H1 (cell line): ENCODE data around the gene RILPL1. TPM values are rescaled to one million over a fixed set of nuclear protein-coding genes. Genes with fewer than 3 reads are reported as not detected.
"Not testable (repeated sequence)": the region's sequence is repeated elsewhere in the genome, so short reads cannot be mapped to it uniquely, and the experiment has no call there.

Experiments used
- CTCF ChIA-PET: fragments of 300-600 bp; sonication (Branson Sonifier 250); formaldehyde crosslinking; loops from one replicate; lab custom pipeline; 2021; ENCODE audit not compliant: partially characterized antibody; lab: Charles Lee
- POLR2A ChIA-PET: fragments of 300-600 bp; sonication (Branson Sonifier 250); formaldehyde crosslinking; loops from one replicate; lab custom pipeline; 2021; ENCODE audit warnings: inconsistent platforms; ENCODE audit not compliant: partially characterized antibody; lab: Charles Lee
- DNase-seq, 2 experiments: peaks; one replicate each; pipeline versions ENCODE4 v3.0.0 to v3.0.0-alpha.2; 2010 to 2022; ENCODE audit warnings: low spot score in 2 of 2, low read depth in 1 of 2, mixed read lengths in 1 of 2
- FAIRE-seq: peaks from 2 replicates; lab custom pipeline; 2011; peaks lifted over from hg19 to GRCh38; lab: Jason Lieb, UNC
- H2AFZ ChIP-seq: 2 replicates; pipeline ENCODE4 v1.8.1; 2012; ENCODE audit warnings: low read length, inconsistent platforms
- H2AK5ac ChIP-seq: 2 replicates; pipeline ENCODE4 v1.6.1; 2013; ENCODE audit warnings: low read depth, low read length
- H2BK120ac ChIP-seq: replicated peaks from 2 replicates; pipeline ENCODE3; 2013; ENCODE audit warnings: low read depth, low read length, inconsistent platforms
- H2BK12ac ChIP-seq: 2 replicates; pipeline ENCODE4 v1.6.1; 2013; ENCODE audit warnings: low read depth, low read length
- H2BK15ac ChIP-seq: 2 replicates; pipeline ENCODE4 v1.6.1; 2013; ENCODE audit warnings: low read length
- H2BK20ac ChIP-seq: 2 replicates; pipeline ENCODE4 v1.6.1; 2013; ENCODE audit warnings: low read length
- H2BK5ac ChIP-seq: 2 replicates; pipeline ENCODE4 v1.6.1; 2013; ENCODE audit warnings: low read depth, low read length
- H3K14ac ChIP-seq: 2 replicates; pipeline ENCODE4 v1.6.1; 2013; ENCODE audit warnings: inconsistent platforms; ENCODE audit not compliant: insufficient read length
- H3K18ac ChIP-seq: 2 replicates; pipeline ENCODE4 v1.6.1; 2013; ENCODE audit warnings: low read length; ENCODE audit errors: extremely low read depth
- H3K23ac ChIP-seq: 2 replicates; pipeline ENCODE4 v1.6.1; 2013; ENCODE audit warnings: inconsistent platforms; ENCODE audit not compliant: insufficient read length
- H3K23me2 ChIP-seq: 2 replicates; pipeline ENCODE4 v1.6.1; 2013; ENCODE audit warnings: low read depth, low read length
- H3K27ac ChIP-seq: 2 replicates; pipeline ENCODE4 v1.6.1; 2011; ENCODE audit warnings: low read depth, low read length, inconsistent platforms
- H3K27me3 ChIP-seq, 4 experiments: replicated peaks in 1 of 4; 1 replicate in 1 of 4; 2 replicates in 3 of 4; pipeline versions ENCODE4 v1.6.1 to v1.8.1; 2011 to 2013; ENCODE audit warnings: low read length in 3 of 4, mild to moderate bottlenecking in 3 of 4, inconsistent platforms in 2 of 4, mixed read lengths in 2 of 4, moderate library complexity in 1 of 4; ENCODE audit not compliant: control insufficient read depth in 3 of 4, insufficient read depth in 3 of 4; ENCODE audit errors: extremely low read depth in 1 of 4
- H3K36me3 ChIP-seq, 4 experiments: 2 replicates each; pipeline versions ENCODE4 v1.6.1 to v1.8.1; 2011 to 2013; ENCODE audit warnings: mild to moderate bottlenecking in 4 of 4, low read length in 3 of 4, moderate library complexity in 2 of 4, control low read depth in 1 of 4, inconsistent platforms in 1 of 4; ENCODE audit not compliant: insufficient read depth in 4 of 4, control insufficient read depth in 2 of 4
- H3K4ac ChIP-seq: replicated peaks from 2 replicates; pipeline ENCODE3; 2013; ENCODE audit warnings: low read length, low read depth, mixed read lengths, inconsistent platforms; ENCODE audit not compliant: insufficient read length
- H3K4me1 ChIP-seq, 4 experiments: replicated peaks in 1 of 4; 1 replicate in 1 of 4; 2 replicates in 3 of 4; pipeline versions ENCODE4 v1.6.1 to v1.8.1; 2011 to 2013; ENCODE audit warnings: low read length in 3 of 4, inconsistent platforms in 2 of 4, mixed read lengths in 1 of 4; ENCODE audit not compliant: insufficient read depth in 4 of 4, control insufficient read depth in 3 of 4
- H3K4me2 ChIP-seq, 2 experiments: 2 replicates each; pipeline versions ENCODE4 v1.6.1 to v1.8.1; 2011 to 2013; ENCODE audit warnings: low read depth in 2 of 2, low read length in 2 of 2, control low read depth in 1 of 2, inconsistent platforms in 1 of 2, mild to moderate bottlenecking in 1 of 2; ENCODE audit not compliant: insufficient read depth in 1 of 2
- H3K4me3 ChIP-seq, 4 experiments: fragments of 200-600, 300-600 bp in 1 of 4; sonication (generic), shearing (Covaris generic), sonication (Bioruptor Twin) in 1 of 4; 2 replicates each; pipeline versions ENCODE4 v1.5.1 to v1.8.1; 2011 to 2016; ENCODE audit warnings: low read length in 4 of 4, low read depth in 3 of 4, control low read depth in 2 of 4, inconsistent platforms in 2 of 4, mild to moderate bottlenecking in 2 of 4, mixed read lengths in 1 of 4, moderate library complexity in 1 of 4; ENCODE audit not compliant: insufficient read depth in 2 of 4; ENCODE audit errors: extremely low read depth in 1 of 4
- H3K56ac ChIP-seq: replicated peaks from 2 replicates; pipeline ENCODE3; 2013; ENCODE audit warnings: low read depth, mild to moderate bottlenecking, mixed read lengths, low read length, inconsistent platforms; ENCODE audit not compliant: insufficient read length
- H3K79me1 ChIP-seq: 2 replicates; pipeline ENCODE4 v1.6.1; 2013; ENCODE audit warnings: low read depth, low read length, control low read depth
- H3K79me2 ChIP-seq, 2 experiments: 2 replicates each; pipeline versions ENCODE4 v1.6.1 to v1.8.1; 2012 to 2013; ENCODE audit warnings: low read length in 2 of 2, mild to moderate bottlenecking in 2 of 2, inconsistent platforms in 1 of 2; ENCODE audit not compliant: insufficient read depth in 2 of 2, control insufficient read depth in 1 of 2
- H3K9ac ChIP-seq, 4 experiments: replicated peaks in 1 of 4; 1 replicate in 1 of 4; 2 replicates in 3 of 4; pipeline versions ENCODE4 v1.6.1 to v1.8.1; 2011 to 2013; ENCODE audit warnings: low read depth in 3 of 4, low read length in 3 of 4, control low read depth in 2 of 4, mild to moderate bottlenecking in 2 of 4, moderate library complexity in 2 of 4, inconsistent platforms in 1 of 4; ENCODE audit errors: extremely low read depth in 1 of 4
- H3K9me3 ChIP-seq, 2 experiments: 2 replicates each; pipeline versions ENCODE4 v1.6.1 to v1.8.1; 2012 to 2013; ENCODE audit warnings: mild to moderate bottlenecking in 2 of 2, moderate library complexity in 2 of 2, control low read depth in 1 of 2, inconsistent platforms in 1 of 2, low read depth in 1 of 2, low read length in 1 of 2, mixed read lengths in 1 of 2; ENCODE audit not compliant: insufficient read depth in 2 of 2
- H4K20me1 ChIP-seq, 2 experiments: replicated peaks in 1 of 2; 2 replicates each; pipeline versions ENCODE3 to v1.8.1; 2011 to 2013; ENCODE audit warnings: inconsistent platforms in 2 of 2, low read length in 2 of 2, mild to moderate bottlenecking in 1 of 2; ENCODE audit not compliant: insufficient read depth in 2 of 2, control insufficient read depth in 1 of 2
- H4K5ac ChIP-seq: 2 replicates; pipeline ENCODE4 v1.6.1; 2013; ENCODE audit warnings: low read length, low read depth, mixed read lengths, inconsistent platforms; ENCODE audit not compliant: insufficient read length
- H4K8ac ChIP-seq: 2 replicates; pipeline ENCODE4 v1.8.0; 2013; ENCODE audit warnings: mild to moderate bottlenecking, moderate library complexity, low read length, inconsistent platforms; ENCODE audit not compliant: insufficient read depth; ENCODE audit errors: extremely low read depth
- H4K91ac ChIP-seq: replicated peaks from 2 replicates; pipeline ENCODE3; 2013; ENCODE audit warnings: low read length, mixed read lengths, inconsistent platforms; ENCODE audit not compliant: insufficient read length
- WGBS, 2 experiments: shearing (Covaris generic) in 1 of 2; methylation state at CpG; one replicate each; pipeline versions ENCODE4 v1.1.6 to v1.1.7; 2013 to 2015; ENCODE audit warnings: low lambda C conversion rate in 2 of 2, mixed read lengths in 2 of 2, inconsistent platforms in 1 of 2, low coverage in 1 of 2, missing lambda C conversion rate in 1 of 2; ENCODE audit not compliant: insufficient replicate concordance in 2 of 2, insufficient coverage in 1 of 2, insufficient read length in 1 of 2; ENCODE audit errors: extremely low coverage in 1 of 2, missing lambda C conversion rate in 1 of 2; 5-methylcytosine and 5-hydroxymethylcytosine counted together
- polyA plus RNA-seq, 7 experiments: library from polyadenylated mRNA; depleted of rRNA in 3 of 7; stranded (reverse) in 5 of 7; unstranded in 2 of 7; fragments of >200 nt in 5 of 7; fragments of 200-250 nt in 2 of 7; gene quantifications; 1 replicate in 5 of 7; 2 replicates in 1 of 7; 4 replicates in 1 of 7; pipeline versions ENCODE4 v1.2.1 to v1.2.3, GENCODE V29; 2011 to 2013; ENCODE audit warnings: missing spikeins in 2 of 7, mixed read lengths in 2 of 7
- total RNA-seq: library from RNA; stranded (reverse); fragmentation: NEBNext Ultra II Directional; extraction: Animal tissue kit (Norgen Biotek cat#: 25700); gene quantifications from 2 replicates; pipeline ENCODE4 v1.2.1, GENCODE V29; 2021

RILPL1 gene
- total and polyA plus RNA-seq, 2 of the 8 experiments (the other 6 are each of a cell fraction or from before 2014, with no cell fraction given), result 6.7 to 9.4 TPM

DNA sequence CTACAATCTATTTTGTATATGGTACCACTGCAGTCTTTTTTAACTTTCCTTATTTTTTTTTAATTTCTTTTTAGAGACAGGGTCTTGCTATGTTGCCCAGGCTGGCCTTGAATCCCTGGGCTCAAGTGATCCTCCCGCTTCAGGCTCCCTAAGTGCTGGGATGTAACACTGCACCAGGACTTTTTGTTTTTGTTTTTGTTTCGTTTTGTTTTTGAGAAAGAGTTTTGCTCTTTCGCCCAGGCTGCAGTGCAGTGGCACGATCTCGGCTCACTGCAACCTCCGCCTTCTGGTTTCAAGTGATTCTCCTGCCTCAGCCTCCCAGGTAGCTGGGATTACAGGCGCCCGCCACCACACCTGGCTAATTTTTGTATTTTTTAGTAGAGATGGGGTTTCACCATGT is 104.4 kb downstream of the RILPL1 start:
- H3K36me3 ChIP-seq, H3K79me1 ChIP-seq, H2AFZ ChIP-seq, H3K27ac ChIP-seq, H4K20me1 ChIP-seq, H3K23me2 ChIP-seq, H4K8ac ChIP-seq, H3K56ac ChIP-seq, H3K18ac ChIP-seq, CTCF ChIA-PET, H2BK20ac ChIP-seq, H3K9me3 ChIP-seq, H4K91ac ChIP-seq, H3K14ac ChIP-seq, H2AK5ac ChIP-seq, FAIRE-seq, H3K4ac ChIP-seq, H3K79me2 ChIP-seq, H3K23ac ChIP-seq, H2BK120ac ChIP-seq, DNase-seq, H2BK15ac ChIP-seq, H2BK12ac ChIP-seq, POLR2A ChIA-PET, H4K5ac ChIP-seq, H3K4me1 ChIP-seq, H3K27me3 ChIP-seq, H3K9ac ChIP-seq, H3K4me2 ChIP-seq, H3K4me3 ChIP-seq, H2BK5ac ChIP-seq: not testable (repeated sequence)
- 98% methylated on average over 8 of the region's 8 CpGs; no CpG with 5 or more reads in 1 of the 2 experiments for WGBS, 2 experiments
